NCI-H1436 (cell line): ENCODE measurements around the gene L3MBTL4.
"Not testable (repeated sequence)": the region's sequence is repeated elsewhere in the genome, so short reads cannot be mapped to it uniquely, and the experiment has no call there.

Experiments used
- DNase-seq: peaks from one replicate; lab custom pipeline; 2025; lab: John Stamatoyannopoulos, UW

Gene L3MBTL4

GRCh38 chr18:6414723-6415417, at the start of gene L3MBTL4:
TSS of gene L3MBTL4 (minus strand) at chr18:6414911. CDS start at chr18:6311625, 103,286 bp downstream.
- no peak for DNase-seq

- DNase-seq, result no peak
Measured at GRCh38 chr18:6452194-6452593, 37.5 kb upstream of the L3MBTL4 start.

GRCh38 chr18:6449213-6449612, 34.5 kb upstream of the L3MBTL4 start:
- no peak for DNase-seq

- no peak for DNase-seq
Measured at GRCh38 chr18:6444466-6445228, 29.9 kb upstream of the L3MBTL4 start.

- no peak for DNase-seq
Measured at GRCh38 chr18:6441200-6441599, 26.5 kb upstream of the L3MBTL4 start.

GRCh38 chr18:6437937-6438818, 23.5 kb upstream of the L3MBTL4 start:
- no peak for DNase-seq

GRCh38 chr18:6435731-6436130, 21.0 kb upstream of the L3MBTL4 start:
- no peak for DNase-seq

- no peak for DNase-seq
Measured at GRCh38 chr18:6434987-6435709, 20.4 kb upstream of the L3MBTL4 start.

GRCh38 chr18:6434481-6434880, 19.8 kb upstream of the L3MBTL4 start:
- DNase-seq, result no peak

GRCh38 chr18:6431659-6432318, 17.1 kb upstream of the L3MBTL4 start:
- no peak for DNase-seq

- no peak for DNase-seq
Measured at GRCh38 chr18:6428851-6429395, 14.2 kb upstream of the L3MBTL4 start.

- no peak for DNase-seq
Measured at GRCh38 chr18:6427286-6427685, 12.6 kb upstream of the L3MBTL4 start.

- no peak for DNase-seq
Measured at GRCh38 chr18:6423289-6423688, 8.6 kb upstream of the L3MBTL4 start.

- no peak for DNase-seq
Measured at GRCh38 chr18:6414118-6414722, 491 bp downstream of the L3MBTL4 start.

GRCh38 chr18:6413579-6414117, 1.1 kb downstream of the L3MBTL4 start:
- no peak for DNase-seq

- no peak for DNase-seq
Measured at GRCh38 chr18:6412933-6413472, 1.7 kb downstream of the L3MBTL4 start.

- no peak for DNase-seq
Measured at GRCh38 chr18:6411382-6411781, 3.3 kb downstream of the L3MBTL4 start.

GRCh38 chr18:6409933-6410332, 4.8 kb downstream of the L3MBTL4 start:
- no peak for DNase-seq

GRCh38 chr18:6408543-6408942, 6.2 kb downstream of the L3MBTL4 start:
- not testable (repeated sequence) for DNase-seq

GRCh38 chr18:6406910-6407470, 7.7 kb downstream of the L3MBTL4 start:
- DNase-seq, result no peak
